Activated CD8-positive, alpha-beta memory T cell treated with anti-CD3 and anti-CD28 coated beads for 1 hour (primary cell): ENCODE measurements around the gene SF3B4.
"Not testable (repeated sequence)": the region's sequence is repeated elsewhere in the genome, so short reads cannot be mapped to it uniquely, and the experiment has no call there.

Experiments used
- DNase-seq, 2 donors: peaks; one replicate each; pipeline ENCODE4 v3.0.0-alpha.2; 2020; ENCODE audit warnings: low read depth in 1 of 2; ENCODE audit errors: extremely low read depth in 1 of 2

SF3B4 gene

GRCh38 chr1:149888247-149888998 is 39.2 kb downstream of the SF3B4 start:
- peak; percentile 45 to 47 for DNase-seq

DNA sequence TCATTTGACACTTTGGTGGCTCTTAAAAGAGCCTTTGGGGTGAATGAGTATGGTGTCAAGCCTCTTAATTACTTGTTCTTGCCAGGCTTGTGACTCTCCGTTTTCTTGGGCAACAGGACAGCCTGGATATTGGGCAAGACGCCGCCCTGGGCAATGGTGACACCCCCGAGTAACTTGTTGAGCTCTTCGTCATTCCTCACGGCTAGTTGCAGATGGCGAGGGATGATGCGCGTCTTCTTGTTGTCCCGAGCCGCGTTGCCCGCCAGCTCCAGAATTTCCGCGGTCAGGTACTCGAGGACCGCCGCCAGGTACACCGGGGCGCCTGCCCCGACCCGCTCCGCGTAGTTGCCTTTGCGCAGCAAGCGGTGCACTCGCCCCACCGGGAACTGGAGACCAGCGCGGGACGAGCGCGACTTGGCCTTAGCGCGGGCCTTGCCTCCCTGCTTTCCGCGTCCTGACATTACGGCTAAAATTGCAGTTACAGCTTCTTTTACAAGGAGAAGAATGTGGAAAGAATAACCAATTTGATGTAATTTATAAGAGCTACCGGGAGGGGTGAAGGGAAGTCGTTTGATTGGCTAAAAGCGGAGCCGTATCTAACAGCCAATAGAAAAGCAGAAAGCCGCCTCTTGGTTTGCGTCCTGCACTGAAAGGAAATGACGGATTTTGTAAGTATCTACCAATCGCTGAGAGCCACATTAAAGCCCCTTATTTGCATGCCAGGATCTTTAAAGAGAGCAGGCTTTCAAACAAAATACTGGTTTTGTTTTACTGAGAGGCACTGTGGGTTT is 40.0 kb downstream of the SF3B4 start:
- DNase-seq = peak; percentile 40 to 61

DNA sequence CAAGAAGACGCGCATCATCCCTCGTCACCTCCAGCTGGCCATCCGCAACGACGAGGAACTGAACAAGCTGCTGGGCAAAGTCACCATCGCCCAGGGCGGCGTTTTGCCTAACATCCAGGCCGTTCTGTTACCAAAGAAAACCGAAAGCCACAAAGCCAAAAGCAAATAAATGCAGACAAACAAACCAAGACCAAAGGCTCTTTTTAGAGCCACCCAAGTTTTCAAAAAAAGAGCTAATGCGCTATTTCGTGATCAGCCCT is 40.5 kb downstream of the SF3B4 start:
- not testable (repeated sequence) for DNase-seq

- DNase-seq = peak; percentile 57 to 73
These were observed 41.0 kb downstream of the SF3B4 start for GRCh38 chr1:149886396-149887195.

- DNase-seq = not testable (repeated sequence)
These were observed 41.5 kb downstream of the SF3B4 start for GRCh38 chr1:149886121-149886395.

DNA sequence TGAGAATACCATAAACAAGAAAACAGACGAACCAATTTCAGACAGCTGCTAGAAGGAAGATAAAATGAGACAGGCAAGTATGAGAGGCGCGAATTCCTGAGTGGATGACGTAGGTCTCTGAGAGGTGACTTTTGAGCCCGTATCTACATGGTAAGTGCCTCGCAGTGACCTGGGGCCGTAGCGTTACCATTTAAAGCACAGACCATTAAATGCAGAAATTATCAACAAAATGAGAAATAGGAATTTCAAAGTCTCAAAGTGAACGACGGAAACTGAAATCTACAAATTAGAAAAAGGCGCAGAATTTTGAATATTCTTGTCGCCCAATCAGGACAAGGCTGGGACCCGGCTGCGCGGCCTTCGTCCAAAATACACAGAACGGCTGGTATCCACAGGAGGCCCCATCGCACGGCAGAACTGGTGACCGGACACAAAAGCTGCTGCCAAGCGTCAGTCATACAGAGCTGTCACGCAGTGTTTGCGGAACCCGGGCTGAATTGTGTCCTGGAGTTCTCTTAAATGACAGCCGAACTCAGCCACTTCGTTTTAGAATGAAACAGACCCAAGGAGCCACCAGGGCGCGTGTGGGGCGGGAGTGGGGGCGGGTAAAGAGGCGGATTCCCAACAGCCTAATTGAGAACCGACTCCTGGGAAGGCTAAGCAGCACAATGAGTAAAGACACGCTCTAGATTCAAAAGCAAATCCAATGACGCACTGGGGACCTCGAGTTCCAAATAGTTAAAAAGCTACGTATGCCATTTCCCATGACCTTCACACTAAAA is 42.1 kb downstream of the SF3B4 start:
- DNase-seq = peak in 1 of 2 donors; percentile 24

DNA sequence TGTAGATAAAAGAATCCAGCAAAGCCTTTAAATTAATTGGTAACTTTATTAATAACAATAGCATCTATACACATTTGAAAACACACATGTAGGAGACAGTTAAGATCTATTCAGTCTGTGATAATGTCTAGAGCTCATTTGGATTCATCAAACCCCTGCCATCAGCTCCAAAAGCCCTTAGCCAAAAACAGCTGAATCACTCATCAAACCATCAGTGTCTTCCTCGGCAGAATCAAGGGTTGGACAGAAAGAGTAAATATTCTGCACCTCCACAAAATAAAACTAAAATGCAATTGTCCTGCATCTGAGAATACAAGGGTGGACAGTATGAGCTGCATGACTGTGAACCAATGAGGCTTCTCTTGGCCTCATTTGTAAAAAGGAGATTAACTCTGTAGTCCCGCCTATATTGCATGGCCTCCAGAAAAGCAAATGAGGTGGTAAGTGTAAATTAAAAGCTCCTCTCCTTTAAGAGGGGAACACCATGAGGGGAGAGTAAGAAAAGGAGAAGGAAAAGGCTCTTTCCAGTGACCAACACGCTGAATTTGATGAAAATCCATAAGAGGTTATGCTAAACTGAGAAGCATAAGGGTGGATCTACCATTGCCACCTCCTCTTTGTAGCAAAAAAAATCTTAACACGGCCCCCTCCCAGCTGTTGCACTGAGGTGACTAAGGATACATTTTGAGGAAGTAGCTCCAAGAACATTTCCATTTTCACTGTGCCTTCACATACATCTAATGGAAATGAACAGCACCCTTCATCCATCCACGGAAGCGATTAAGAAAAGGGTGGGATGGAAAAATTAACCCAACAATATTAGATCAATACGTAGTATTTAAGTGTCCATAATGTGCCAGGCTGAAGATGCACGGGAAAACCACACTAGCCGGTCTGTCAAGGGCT is 42.9 kb downstream of the SF3B4 start:
- no peak for DNase-seq

- DNase-seq = no peak
These were observed 43.9 kb downstream of the SF3B4 start for GRCh38 chr1:149883598-149884247.

DNA sequence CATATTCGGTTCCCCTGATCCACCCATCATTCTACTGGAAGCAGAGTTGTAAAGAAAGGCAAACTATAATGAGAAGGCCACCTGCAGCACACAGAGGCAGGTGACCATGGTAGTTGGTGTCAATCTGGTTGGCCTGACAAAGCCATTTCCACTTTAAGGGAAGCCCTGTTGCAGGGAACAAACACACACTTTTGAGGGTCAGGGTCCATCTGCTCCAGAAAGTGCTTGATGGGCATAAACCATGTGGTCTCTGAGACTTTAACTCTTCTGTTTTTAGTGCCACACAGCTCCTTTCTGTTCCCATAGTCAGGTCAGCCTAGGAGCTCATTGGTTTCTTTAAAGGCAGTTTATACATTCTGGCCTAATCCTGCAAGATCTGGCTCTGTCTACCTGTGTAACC is 45.7 kb downstream of the SF3B4 start:
- DNase-seq = no peak

DNA sequence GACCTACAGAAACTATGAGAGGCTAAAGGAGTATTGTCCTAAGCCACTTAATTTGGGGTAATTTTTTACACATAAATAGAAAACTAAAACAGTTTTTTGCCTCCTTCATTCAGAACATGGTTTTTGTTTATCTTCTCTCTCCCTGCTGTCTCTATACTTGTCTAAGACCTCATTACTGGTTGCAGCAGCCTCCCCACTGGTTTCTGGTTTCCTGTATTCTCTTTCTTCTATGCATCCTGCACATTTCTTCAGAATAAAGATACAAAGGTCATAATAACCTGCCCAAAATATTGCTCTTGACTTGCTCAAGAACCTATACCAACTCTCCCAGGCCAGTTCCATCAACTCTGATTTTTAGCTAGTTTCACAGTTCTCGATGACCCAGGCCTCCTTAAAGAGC is 48.0 kb downstream of the SF3B4 start:
- no peak for DNase-seq

GRCh38 chr1:149877211-149877946 is 50.2 kb downstream of the SF3B4 start:
- no peak for DNase-seq
